Esophagus muscularis mucosa (tissue), 4 donors: ENCODE measurements around the gene PPP1R1B. TPM values are rescaled to one million over a fixed set of nuclear protein-coding genes. Genes with fewer than 3 reads are reported as not detected.

Source experiments
- DNase-seq: peaks from one replicate; pipeline ENCODE4 v3.0.0-alpha.2; 2017; ENCODE audit errors: extremely low spot score
- H3K27ac ChIP-seq, 4 donors: fragments of 200-600 bp; sonication (generic); replicated peaks in 1 of 4; 1 replicate in 3 of 4; 2 replicates in 1 of 4; pipeline ENCODE4 v1.5.1; 2016 to 2019; ENCODE audit warnings: mild to moderate bottlenecking in 1 of 4
- H3K27me3 ChIP-seq, 4 donors: fragments of 200-600 bp; sonication (generic); one replicate each; pipeline versions ENCODE4 v1.5.1 to v1.6.0; 2016 to 2019
- H3K36me3 ChIP-seq, 4 donors: fragments of 200-600 bp; sonication (generic); one replicate each; pipeline ENCODE4 v1.5.1; 2016 to 2019
- H3K4me1 ChIP-seq, 4 donors: fragments of 200-600 bp; sonication (generic); one replicate each; pipeline ENCODE4 v1.5.1; 2016 to 2019
- H3K4me3 ChIP-seq, 4 donors: fragments of 200-600 bp; sonication (generic); 1 replicate in 2 of 4; 2 replicates in 2 of 4; pipeline ENCODE4 v1.5.1; 2016 to 2019; ENCODE audit warnings: mild to moderate bottlenecking in 4 of 4, moderate library complexity in 1 of 4
- H3K9me3 ChIP-seq, 4 donors: fragments of 200-600 bp; sonication (generic); 1 replicate in 3 of 4; 2 replicates in 1 of 4; pipeline ENCODE4 v1.5.1; 2016 to 2019
- EP300 ChIP-seq: sonication (generic); formaldehyde crosslinking; IDR thresholded peaks from one replicate; pipeline ENCODE4 v1.6.1; 2017; ENCODE audit warnings: antibody characterized with exemption
- POLR2A ChIP-seq: fragments of 450-650 bp; IDR thresholded peaks from one replicate; pipeline ENCODE4 v1.6.1; 2017; ENCODE audit warnings: antibody characterized with exemption, moderate library complexity, mild to moderate bottlenecking, low read depth
- POLR2AphosphoS5 ChIP-seq, 2 donors: sonication (generic); formaldehyde crosslinking; IDR thresholded peaks; one replicate each; pipeline ENCODE4 v1.6.1; 2017; ENCODE audit warnings: antibody characterized with exemption in 2 of 2
- WGBS: methylation state at CpG from one replicate; pipeline ENCODE4 v1.1.5; 2018; 5-methylcytosine and 5-hydroxymethylcytosine counted together
- intact Hi-C: fragments of 100-400 bp; cut with DNase I; formaldehyde crosslinking; loops from one replicate; pipeline ENCODE4 v1.15.1; 2023
- total RNA-seq, 4 donors: library from RNA; depleted of rRNA; stranded (reverse); fragments of >200 nt; gene quantifications; one replicate each; pipeline versions ENCODE4 v1.1.0 to v1.2.1, GENCODE V29; 2016
- TF ChIP-seq, protein P1 (sequence below), 3 experiments: fragments of 200-600 bp in 2 of 3; fragments of 450-650 bp in 1 of 3; sonication (generic) in 2 of 3; IDR thresholded peaks; one replicate each; pipeline ENCODE4 v1.5.1; 2017 to 2019; ENCODE audit warnings: antibody characterized with exemption in 3 of 3, mild to moderate bottlenecking in 2 of 3, moderate library complexity in 1 of 3

The PPP1R1B gene
- total RNA-seq, 4 donors from 2014 or later, result 4.9 to 14.8 (median 9.8) TPM

DNA sequence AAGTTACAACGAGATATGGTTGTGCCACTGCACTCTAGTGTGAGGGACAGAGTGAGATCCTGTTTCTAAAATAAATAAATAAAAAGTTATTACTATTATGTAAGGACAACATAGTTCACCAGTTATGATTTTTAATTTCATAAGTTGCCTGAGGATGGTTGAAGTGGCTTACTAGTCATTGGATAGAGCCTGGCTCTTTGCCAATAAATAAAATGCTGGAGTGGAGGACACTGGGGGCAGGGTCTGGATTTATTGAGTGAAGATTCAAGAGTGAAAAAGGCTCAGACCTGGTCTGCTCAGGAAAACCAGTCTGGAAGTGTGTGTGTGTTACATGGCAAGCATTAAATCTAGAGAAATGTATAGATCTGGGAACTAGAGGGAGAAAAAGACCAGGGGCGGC, 12.3 kb downstream of the PPP1R1B start:
- Histone ChIP-seq H3K27ac (no peak overlapping the region), H3K36me3 (no peaks in the 10 kb centered on the region), H3K9me3 (no peaks in the 10 kb centered on the region), H3K4me3 (no peak overlapping the region), H3K4me1 (peaks cover 54 to 90% (median 78%) of the 10 kb centered on the region in 4 donors), H3K27me3 (no peaks in the 10 kb centered on the region)
- intact Hi-C loops, result loop anchor here (5.0 kb wide), 2 partner anchors 88 to 113 kb away; no protein-coding TSS in a partner anchor
- WGBS, result 85% methylated on average over 2 of the region's 2 CpGs
- TF ChIP-seq, protein P1, sequence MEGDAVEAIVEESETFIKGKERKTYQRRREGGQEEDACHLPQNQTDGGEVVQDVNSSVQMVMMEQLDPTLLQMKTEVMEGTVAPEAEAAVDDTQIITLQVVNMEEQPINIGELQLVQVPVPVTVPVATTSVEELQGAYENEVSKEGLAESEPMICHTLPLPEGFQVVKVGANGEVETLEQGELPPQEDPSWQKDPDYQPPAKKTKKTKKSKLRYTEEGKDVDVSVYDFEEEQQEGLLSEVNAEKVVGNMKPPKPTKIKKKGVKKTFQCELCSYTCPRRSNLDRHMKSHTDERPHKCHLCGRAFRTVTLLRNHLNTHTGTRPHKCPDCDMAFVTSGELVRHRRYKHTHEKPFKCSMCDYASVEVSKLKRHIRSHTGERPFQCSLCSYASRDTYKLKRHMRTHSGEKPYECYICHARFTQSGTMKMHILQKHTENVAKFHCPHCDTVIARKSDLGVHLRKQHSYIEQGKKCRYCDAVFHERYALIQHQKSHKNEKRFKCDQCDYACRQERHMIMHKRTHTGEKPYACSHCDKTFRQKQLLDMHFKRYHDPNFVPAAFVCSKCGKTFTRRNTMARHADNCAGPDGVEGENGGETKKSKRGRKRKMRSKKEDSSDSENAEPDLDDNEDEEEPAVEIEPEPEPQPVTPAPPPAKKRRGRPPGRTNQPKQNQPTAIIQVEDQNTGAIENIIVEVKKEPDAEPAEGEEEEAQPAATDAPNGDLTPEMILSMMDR (IDR thresholded peaks at IDR 0.05), result no peak
- TF ChIP-seq POLR2A, result no peak
- no peak for DNase-seq

- no peak overlapping the region for H3K4me3 ChIP-seq
- WGBS, result 82% methylated on average over 11 of the region's 11 CpGs
- no peaks in the 10 kb centered on the region for H3K9me3 ChIP-seq
- H3K36me3 ChIP-seq, result no peaks in the 10 kb centered on the region
- no peak overlapping the region for H3K27ac ChIP-seq
- no peak for DNase-seq
- intact Hi-C loops, result loop anchor here (5.0 kb wide), 2 partner anchors 87 to 112 kb away; no protein-coding TSS in a partner anchor
- H3K27me3 ChIP-seq, result no peaks in the 10 kb centered on the region
- TF ChIP-seq POLR2A (no peak), POLR2AphosphoS5 (IDR thresholded peaks at IDR 0.05) (no peak), EP300 (no peak)
- TF ChIP-seq, protein P1 (IDR thresholded peaks at IDR 0.05), result no peak
- peaks cover 50 to 87% (median 73%) of the 10 kb centered on the region in 4 donors for H3K4me1 ChIP-seq
Observed at GRCh38 chr17:39639566-39640458, 13.1 kb downstream of the PPP1R1B start.

DNA sequence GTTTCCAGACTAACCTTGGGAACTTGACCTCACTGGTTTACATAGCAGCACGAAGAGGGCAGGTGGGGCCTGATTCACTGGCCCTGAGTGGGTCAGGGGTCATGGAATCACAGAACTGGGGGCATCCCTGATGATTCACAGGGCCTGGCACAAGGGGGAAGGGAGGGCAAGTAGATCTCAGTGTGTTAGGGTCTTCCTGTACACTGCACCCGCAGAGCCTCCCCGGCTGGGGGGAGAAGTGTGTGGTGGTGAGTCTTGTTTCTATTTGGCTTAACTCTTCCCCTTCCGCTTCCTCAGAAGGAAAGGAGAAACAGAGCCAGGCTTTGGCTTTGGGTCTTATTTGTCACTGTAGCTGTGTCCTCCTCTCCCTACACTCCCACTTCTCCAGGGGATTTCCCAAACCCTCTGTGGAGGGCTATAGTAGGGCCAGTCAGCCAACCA, 13.9 kb downstream of the PPP1R1B start:
- Histone ChIP-seq H3K27ac (no peak overlapping the region), H3K4me1 (peaks cover 51 to 86% (median 71%) of the 10 kb centered on the region in 4 donors)

DNA sequence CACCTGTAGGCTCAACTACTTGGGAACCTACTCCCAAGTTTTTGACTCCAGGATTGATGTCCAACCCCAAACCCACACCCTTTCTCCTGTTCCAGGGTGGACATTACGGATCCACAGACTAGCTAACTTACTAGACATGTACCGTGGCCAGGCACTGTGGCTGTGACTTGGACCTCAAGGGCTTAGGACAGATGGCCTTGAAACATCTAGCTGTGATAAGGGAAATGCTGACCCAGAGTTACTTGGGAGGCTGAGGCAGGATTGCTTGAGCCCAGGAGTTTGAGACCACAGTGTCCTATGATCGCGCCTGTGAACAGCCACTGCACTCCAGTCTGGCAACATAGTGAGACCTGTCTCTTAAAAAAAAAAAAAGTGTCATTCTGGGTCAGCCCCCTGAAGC, 14.3 kb downstream of the PPP1R1B start:
- no peak overlapping the region for H3K27ac ChIP-seq
- H3K4me1 ChIP-seq, result peaks cover 49 to 81% (median 69%) of the 10 kb centered on the region in 4 donors
- 96% methylated on average over 4 of the region's 4 CpGs for WGBS
- no peaks in the 10 kb centered on the region for H3K36me3 ChIP-seq
- no peak for DNase-seq
- intact Hi-C loops, result no loop called here
- H3K9me3 ChIP-seq, result no peaks in the 10 kb centered on the region
- H3K27me3 ChIP-seq, result no peaks in the 10 kb centered on the region
- H3K4me3 ChIP-seq, result no peak overlapping the region
- TF ChIP-seq POLR2AphosphoS5 (IDR thresholded peaks at IDR 0.05) (no peak), EP300 (no peak), POLR2A (no peak)
- TF ChIP-seq, protein P1 (IDR thresholded peaks at IDR 0.05), result no peak

More for the DNA sequence above, 13.9 kb downstream of the PPP1R1B start:
- H3K4me3 ChIP-seq, result no peak overlapping the region
- H3K27me3 ChIP-seq, result no peaks in the 10 kb centered on the region
- TF ChIP-seq EP300 (no peak), POLR2AphosphoS5 (IDR thresholded peaks at IDR 0.05) (no peak), POLR2A (no peak)
- TF ChIP-seq, protein P1 (IDR thresholded peaks at IDR 0.05), result no peak
- no peaks in the 10 kb centered on the region for H3K36me3 ChIP-seq
- 37% methylated on average over 3 of the region's 4 CpGs for WGBS
- DNase-seq, result no peak
- intact Hi-C loops, result no loop called here
- no peaks in the 10 kb centered on the region for H3K9me3 ChIP-seq
